ENCODE data around the gene ANK2. TPM values are rescaled to one million over a fixed set of nuclear protein-coding genes. Genes with fewer than 3 reads are reported as not detected.

The ANK2 gene
- total RNA-seq, 1 donor from 2014 or later: 14.0 TPM

DNA sequence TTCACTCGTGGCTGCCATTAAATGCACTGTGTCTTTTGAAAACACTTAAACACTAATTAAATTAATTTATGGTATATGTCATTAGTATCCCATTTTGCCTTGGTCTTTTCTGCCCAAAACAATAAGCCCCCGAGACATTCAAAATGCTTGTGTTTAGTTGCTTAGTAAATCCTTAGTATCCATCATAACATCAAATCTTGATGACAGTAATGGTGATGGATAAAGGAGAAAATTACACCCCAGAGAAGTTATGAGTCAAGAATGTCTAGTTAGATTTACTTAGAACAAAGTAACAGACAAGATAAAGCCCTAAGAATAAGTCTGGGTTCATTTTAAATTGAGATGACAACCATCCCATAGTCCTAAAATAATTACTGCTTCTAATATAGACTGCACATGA is 21.3 kb downstream of the ANK2 start:
- no peak overlapping the region for H3K27ac ChIP-seq
- intact Hi-C loops (cut with DNase I): no loop called here
- H3K36me3 ChIP-seq: no peaks in the 10 kb centered on the region
- no peaks in the 10 kb centered on the region for H3K27me3 ChIP-seq (ENCODE audit: low read depth)
- no peak overlapping the region for H3K4me3 ChIP-seq
- ATAC-seq (no peak), DNase-seq (no peak)
- TF ChIP-seq, protein P1, sequence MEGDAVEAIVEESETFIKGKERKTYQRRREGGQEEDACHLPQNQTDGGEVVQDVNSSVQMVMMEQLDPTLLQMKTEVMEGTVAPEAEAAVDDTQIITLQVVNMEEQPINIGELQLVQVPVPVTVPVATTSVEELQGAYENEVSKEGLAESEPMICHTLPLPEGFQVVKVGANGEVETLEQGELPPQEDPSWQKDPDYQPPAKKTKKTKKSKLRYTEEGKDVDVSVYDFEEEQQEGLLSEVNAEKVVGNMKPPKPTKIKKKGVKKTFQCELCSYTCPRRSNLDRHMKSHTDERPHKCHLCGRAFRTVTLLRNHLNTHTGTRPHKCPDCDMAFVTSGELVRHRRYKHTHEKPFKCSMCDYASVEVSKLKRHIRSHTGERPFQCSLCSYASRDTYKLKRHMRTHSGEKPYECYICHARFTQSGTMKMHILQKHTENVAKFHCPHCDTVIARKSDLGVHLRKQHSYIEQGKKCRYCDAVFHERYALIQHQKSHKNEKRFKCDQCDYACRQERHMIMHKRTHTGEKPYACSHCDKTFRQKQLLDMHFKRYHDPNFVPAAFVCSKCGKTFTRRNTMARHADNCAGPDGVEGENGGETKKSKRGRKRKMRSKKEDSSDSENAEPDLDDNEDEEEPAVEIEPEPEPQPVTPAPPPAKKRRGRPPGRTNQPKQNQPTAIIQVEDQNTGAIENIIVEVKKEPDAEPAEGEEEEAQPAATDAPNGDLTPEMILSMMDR (IDR thresholded peaks at IDR 0.05): no peak
- no peaks in the 10 kb centered on the region for H3K4me1 ChIP-seq
- H3K9me3 ChIP-seq: no peaks in the 10 kb centered on the region

DNA sequence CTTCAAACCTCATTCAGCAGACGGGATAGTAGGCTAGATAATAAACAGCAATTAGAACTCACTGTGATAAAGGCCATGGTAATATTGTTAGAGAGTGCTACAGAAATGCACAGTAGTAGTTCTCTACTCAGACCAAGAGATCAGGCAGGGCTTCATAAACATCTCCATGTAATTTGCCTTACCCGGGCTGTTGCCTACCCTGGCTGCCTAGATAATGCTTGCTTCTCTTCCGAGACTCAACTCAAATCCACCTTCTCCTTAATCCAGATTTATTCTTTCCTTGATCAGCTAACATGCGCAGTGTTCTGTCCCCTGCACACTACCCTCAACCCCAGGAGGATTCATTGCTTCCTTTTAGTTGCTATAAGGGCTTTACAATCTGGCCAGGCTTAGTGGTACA is 21.8 kb downstream of the ANK2 start:
- no peaks in the 10 kb centered on the region for H3K27me3 ChIP-seq (ENCODE audit: low read depth)
- no peaks in the 10 kb centered on the region for H3K36me3 ChIP-seq
- intact Hi-C loops (cut with DNase I): no loop called here
- DNase-seq (no peak), ATAC-seq (no peak)
- TF ChIP-seq, protein P1 (IDR thresholded peaks at IDR 0.05): no peak
- H3K4me3 ChIP-seq: no peak overlapping the region
- no peaks in the 10 kb centered on the region for H3K4me1 ChIP-seq
- no peak overlapping the region for H3K27ac ChIP-seq
- H3K9me3 ChIP-seq: no peaks in the 10 kb centered on the region

GRCh38 chr4:113071805-113072204 is 22.4 kb downstream of the ANK2 start:
- H3K9me3 ChIP-seq: no peaks in the 10 kb centered on the region
- H3K36me3 ChIP-seq: no peaks in the 10 kb centered on the region
- intact Hi-C loops (cut with DNase I): no loop called here
- no peak for ATAC-seq
- no peaks in the 10 kb centered on the region for H3K4me1 ChIP-seq
- H3K27ac ChIP-seq: no peak overlapping the region
- TF ChIP-seq, protein P1 (IDR thresholded peaks at IDR 0.05): no peak
- H3K4me3 ChIP-seq: no peak overlapping the region
- H3K27me3 ChIP-seq (ENCODE audit: low read depth): no peaks in the 10 kb centered on the region
- DNase-seq: no peak

DNA sequence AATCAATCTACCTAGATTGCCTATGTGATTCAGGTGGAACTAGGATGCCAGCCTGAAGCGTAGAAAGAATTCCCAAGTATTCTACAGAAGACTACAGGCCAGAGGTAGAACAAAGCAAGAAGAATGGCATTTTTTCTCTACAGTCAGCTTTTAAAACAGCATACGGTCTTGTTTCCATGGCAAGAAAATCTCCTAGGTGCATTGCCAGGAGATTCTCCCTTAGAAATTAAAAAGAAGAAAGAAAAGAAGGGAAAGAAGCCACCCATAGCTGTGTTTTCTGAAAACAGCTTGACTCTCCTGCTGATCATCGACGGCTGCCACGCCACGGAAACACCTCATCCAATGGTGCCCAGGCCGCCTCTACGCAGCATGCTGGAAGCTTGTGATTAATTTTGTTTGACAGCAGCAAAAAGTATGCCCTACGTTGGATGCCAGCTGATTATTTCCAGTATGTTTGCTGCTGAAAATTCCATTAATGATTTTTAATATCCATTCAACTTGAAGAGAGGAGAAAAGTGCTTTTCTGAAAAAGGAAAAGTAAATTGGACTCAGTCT is 24.1 kb downstream of the ANK2 start:
- DNase-seq (no peak), ATAC-seq (no peak)
- Histone ChIP-seq H3K4me3 (no peak overlapping the region), H3K27ac (no peak overlapping the region), H3K9me3 (no peaks in the 10 kb centered on the region), H3K36me3 (no peaks in the 10 kb centered on the region), H3K27me3 (ENCODE audit: low read depth) (no peaks in the 10 kb centered on the region), H3K4me1 (no peaks in the 10 kb centered on the region)
- TF ChIP-seq, protein P1 (IDR thresholded peaks at IDR 0.05): no peak
- intact Hi-C loops (cut with DNase I): no loop called here

- H3K27ac ChIP-seq: no peak overlapping the region
- ATAC-seq: no peak
- TF ChIP-seq, protein P1 (IDR thresholded peaks at IDR 0.05): no peak
Observed at GRCh38 chr4:113077575-113077974, 28.1 kb downstream of the ANK2 start.

DNA sequence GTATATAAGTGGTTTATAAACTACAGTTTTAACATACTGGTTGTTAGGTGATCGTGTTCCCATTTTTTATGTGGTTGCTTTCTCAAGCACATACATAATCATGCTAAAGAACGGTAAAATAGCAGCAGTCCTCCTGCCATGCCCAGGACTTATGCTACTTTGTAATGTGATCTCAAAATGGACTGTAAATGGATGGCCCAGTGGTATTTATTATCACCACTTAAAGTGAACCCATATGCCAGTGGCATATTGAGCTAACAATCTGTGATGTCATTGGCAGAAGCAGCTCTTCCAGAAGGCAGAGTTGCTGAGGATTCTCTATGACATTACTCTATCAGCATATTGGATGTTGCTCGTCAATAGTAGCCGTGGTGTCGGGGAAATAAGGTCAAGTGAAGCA is 28.6 kb downstream of the ANK2 start:
- TF ChIP-seq, protein P1 (IDR thresholded peaks at IDR 0.05): no peak
- Histone ChIP-seq H3K27ac (no peak overlapping the region), H3K9me3 (no peaks in the 10 kb centered on the region), H3K4me1 (no peaks in the 10 kb centered on the region), H3K27me3 (ENCODE audit: low read depth) (no peaks in the 10 kb centered on the region), H3K4me3 (no peak overlapping the region), H3K36me3 (no peaks in the 10 kb centered on the region)
- intact Hi-C loops (cut with DNase I): no loop called here
- DNase-seq (no peak), ATAC-seq (no peak)

More at GRCh38 chr4:113077575-113077974, 28.1 kb downstream of the ANK2 start:
- intact Hi-C loops (cut with DNase I): no loop called here
- Histone ChIP-seq H3K4me1 (no peaks in the 10 kb centered on the region), H3K4me3 (no peak overlapping the region), H3K36me3 (no peaks in the 10 kb centered on the region), H3K27me3 (ENCODE audit: low read depth) (no peaks in the 10 kb centered on the region), H3K9me3 (no peaks in the 10 kb centered on the region)
- no peak for DNase-seq
